K562 (cell line): ENCODE results near the gene TMSB10. TPM values are rescaled to one million over a fixed set of nuclear protein-coding genes. Genes with fewer than 3 reads are reported as not detected.

Experiments
- ARNT ChIP-seq, 2 experiments: fragments of 450-650 bp; IDR thresholded peaks; 2 replicates each; pipeline ENCODE4 v1.6.1; 2016; ENCODE audit warnings: mild to moderate bottlenecking in 1 of 2
- FUS ChIP-seq: fragments of 200-400 bp; formaldehyde crosslinking; optimal IDR thresholded peaks from 2 replicates; pipeline ENCODE3; 2017; ENCODE audit warnings: low read depth, low read length
- KAT7 ChIP-seq: sonication (generic); formaldehyde crosslinking; IDR thresholded peaks from 2 replicates; pipeline ENCODE4 v1.8.0; 2022; ENCODE audit warnings: missing genetic modification reagents, mild to moderate bottlenecking, borderline replicate concordance
- KHSRP ChIP-seq: fragments of 450-650 bp; IDR thresholded peaks from 2 replicates; pipeline ENCODE4 v1.6.1; 2017
- POLR2B ChIP-seq: fragments of 450-650 bp; IDR thresholded peaks from 2 replicates; pipeline ENCODE4 v1.6.1; 2018; ENCODE audit warnings: low read depth; ENCODE audit not compliant: partially characterized antibody
- PURB ChIP-seq: sonication (generic); formaldehyde crosslinking; IDR thresholded peaks from 2 replicates; pipeline ENCODE4 v1.9.0; 2021; ENCODE audit warnings: low read depth, mild to moderate bottlenecking, missing genetic modification reagents
- RBBP5 ChIP-seq: fragments of 200-600 bp; sonication (generic); IDR thresholded peaks from 2 replicates; pipeline ENCODE4 v1.6.1; 2012; ENCODE audit warnings: borderline replicate concordance, mild to moderate bottlenecking, low read length, control low read depth, inconsistent platforms; ENCODE audit not compliant: insufficient read depth, poor library complexity, severe bottlenecking
- ZKSCAN1 ChIP-seq: fragments of 150-350 bp; IDR thresholded peaks from 2 replicates; pipeline ENCODE4 v1.6.1; 2016; ENCODE audit warnings: low read depth, low read length
- ZNF224 ChIP-seq: sonication (generic); formaldehyde crosslinking; IDR thresholded peaks from 2 replicates; pipeline ENCODE4 v1.8.0; 2022; ENCODE audit warnings: mild to moderate bottlenecking, missing genetic modification reagents
- polyA plus RNA-seq, 8 experiments: library from polyadenylated mRNA; depleted of rRNA in 4 of 8; stranded (reverse) in 5 of 8; unstranded in 3 of 8; fragments of >200 nt; fragmentation: Nextera tagmentation in 2 of 8; fragmentation: Illumina TruSeq in 1 of 8; extraction: Ambion mirVana in 2 of 8; extraction: Trizol in 1 of 8; gene quantifications; 2 replicates each; pipeline versions ENCODE4 v1.2.1 to v1.2.3, GENCODE V29; 2011 to 2014; ENCODE audit warnings: inconsistent platforms in 1 of 8, missing spikeins in 1 of 8
- total RNA-seq, 7 experiments: library from RNA; depleted of rRNA in 6 of 7; stranded (reverse); fragments of >200 nt in 6 of 7; fragmentation: Illumina TruSeq in 2 of 7; extraction: Trizol in 2 of 7; gene quantifications; 2 replicates each; pipeline versions ENCODE4 v1.2.1 to v1.2.3, GENCODE V29; 2011 to 2021; ENCODE audit warnings: low replicate concordance in 1 of 7
- TF ChIP-seq, protein P1 (sequence below): sonication (generic); formaldehyde crosslinking; IDR thresholded peaks from 2 replicates; pipeline ENCODE4 v1.8.0; 2022; ENCODE audit warnings: mild to moderate bottlenecking, missing genetic modification reagents
- TF ChIP-seq, protein P2 (sequence below): sonication (generic); formaldehyde crosslinking; IDR thresholded peaks from 2 replicates; pipeline ENCODE4 v1.4.0; 2020; ENCODE audit warnings: mild to moderate bottlenecking, missing genetic modification reagents
- TF ChIP-seq, protein P3 (sequence below): sonication (generic); formaldehyde crosslinking; IDR thresholded peaks from 2 replicates; pipeline ENCODE4 v1.8.0; 2023; ENCODE audit warnings: missing genetic modification reagents, mild to moderate bottlenecking, borderline replicate concordance

Gene TMSB10
- total and polyA plus RNA-seq, 9 of the 15 experiments (the other 6 are each of a cell fraction or from before 2014, with no cell fraction given): 382 to 2,226 (median 959) TPM

GRCh38 chr2:84886791-84887190 is 18.7 kb upstream of the TMSB10 start (continued):
- no peak for TF ChIP-seq POLR2B
- TF ChIP-seq ZKSCAN1: no peak
- TF ChIP-seq, protein P1, sequence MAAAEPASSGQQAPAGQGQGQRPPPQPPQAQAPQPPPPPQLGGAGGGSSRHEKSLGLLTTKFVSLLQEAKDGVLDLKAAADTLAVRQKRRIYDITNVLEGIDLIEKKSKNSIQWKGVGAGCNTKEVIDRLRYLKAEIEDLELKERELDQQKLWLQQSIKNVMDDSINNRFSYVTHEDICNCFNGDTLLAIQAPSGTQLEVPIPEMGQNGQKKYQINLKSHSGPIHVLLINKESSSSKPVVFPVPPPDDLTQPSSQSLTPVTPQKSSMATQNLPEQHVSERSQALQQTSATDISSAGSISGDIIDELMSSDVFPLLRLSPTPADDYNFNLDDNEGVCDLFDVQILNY: no peak
- no peak for TF ChIP-seq ARNT (IDR thresholded peaks at IDR 0.05)
- TF ChIP-seq FUS: no peak
- no peak for TF ChIP-seq KAT7
- TF ChIP-seq PURB (CRISPR knock-in tag): no peak
- TF ChIP-seq, protein P2, sequence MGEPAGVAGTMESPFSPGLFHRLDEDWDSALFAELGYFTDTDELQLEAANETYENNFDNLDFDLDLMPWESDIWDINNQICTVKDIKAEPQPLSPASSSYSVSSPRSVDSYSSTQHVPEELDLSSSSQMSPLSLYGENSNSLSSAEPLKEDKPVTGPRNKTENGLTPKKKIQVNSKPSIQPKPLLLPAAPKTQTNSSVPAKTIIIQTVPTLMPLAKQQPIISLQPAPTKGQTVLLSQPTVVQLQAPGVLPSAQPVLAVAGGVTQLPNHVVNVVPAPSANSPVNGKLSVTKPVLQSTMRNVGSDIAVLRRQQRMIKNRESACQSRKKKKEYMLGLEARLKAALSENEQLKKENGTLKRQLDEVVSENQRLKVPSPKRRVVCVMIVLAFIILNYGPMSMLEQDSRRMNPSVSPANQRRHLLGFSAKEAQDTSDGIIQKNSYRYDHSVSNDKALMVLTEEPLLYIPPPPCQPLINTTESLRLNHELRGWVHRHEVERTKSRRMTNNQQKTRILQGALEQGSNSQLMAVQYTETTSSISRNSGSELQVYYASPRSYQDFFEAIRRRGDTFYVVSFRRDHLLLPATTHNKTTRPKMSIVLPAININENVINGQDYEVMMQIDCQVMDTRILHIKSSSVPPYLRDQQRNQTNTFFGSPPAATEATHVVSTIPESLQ (CRISPR knock-in tag): no peak
- TF ChIP-seq, protein P3, sequence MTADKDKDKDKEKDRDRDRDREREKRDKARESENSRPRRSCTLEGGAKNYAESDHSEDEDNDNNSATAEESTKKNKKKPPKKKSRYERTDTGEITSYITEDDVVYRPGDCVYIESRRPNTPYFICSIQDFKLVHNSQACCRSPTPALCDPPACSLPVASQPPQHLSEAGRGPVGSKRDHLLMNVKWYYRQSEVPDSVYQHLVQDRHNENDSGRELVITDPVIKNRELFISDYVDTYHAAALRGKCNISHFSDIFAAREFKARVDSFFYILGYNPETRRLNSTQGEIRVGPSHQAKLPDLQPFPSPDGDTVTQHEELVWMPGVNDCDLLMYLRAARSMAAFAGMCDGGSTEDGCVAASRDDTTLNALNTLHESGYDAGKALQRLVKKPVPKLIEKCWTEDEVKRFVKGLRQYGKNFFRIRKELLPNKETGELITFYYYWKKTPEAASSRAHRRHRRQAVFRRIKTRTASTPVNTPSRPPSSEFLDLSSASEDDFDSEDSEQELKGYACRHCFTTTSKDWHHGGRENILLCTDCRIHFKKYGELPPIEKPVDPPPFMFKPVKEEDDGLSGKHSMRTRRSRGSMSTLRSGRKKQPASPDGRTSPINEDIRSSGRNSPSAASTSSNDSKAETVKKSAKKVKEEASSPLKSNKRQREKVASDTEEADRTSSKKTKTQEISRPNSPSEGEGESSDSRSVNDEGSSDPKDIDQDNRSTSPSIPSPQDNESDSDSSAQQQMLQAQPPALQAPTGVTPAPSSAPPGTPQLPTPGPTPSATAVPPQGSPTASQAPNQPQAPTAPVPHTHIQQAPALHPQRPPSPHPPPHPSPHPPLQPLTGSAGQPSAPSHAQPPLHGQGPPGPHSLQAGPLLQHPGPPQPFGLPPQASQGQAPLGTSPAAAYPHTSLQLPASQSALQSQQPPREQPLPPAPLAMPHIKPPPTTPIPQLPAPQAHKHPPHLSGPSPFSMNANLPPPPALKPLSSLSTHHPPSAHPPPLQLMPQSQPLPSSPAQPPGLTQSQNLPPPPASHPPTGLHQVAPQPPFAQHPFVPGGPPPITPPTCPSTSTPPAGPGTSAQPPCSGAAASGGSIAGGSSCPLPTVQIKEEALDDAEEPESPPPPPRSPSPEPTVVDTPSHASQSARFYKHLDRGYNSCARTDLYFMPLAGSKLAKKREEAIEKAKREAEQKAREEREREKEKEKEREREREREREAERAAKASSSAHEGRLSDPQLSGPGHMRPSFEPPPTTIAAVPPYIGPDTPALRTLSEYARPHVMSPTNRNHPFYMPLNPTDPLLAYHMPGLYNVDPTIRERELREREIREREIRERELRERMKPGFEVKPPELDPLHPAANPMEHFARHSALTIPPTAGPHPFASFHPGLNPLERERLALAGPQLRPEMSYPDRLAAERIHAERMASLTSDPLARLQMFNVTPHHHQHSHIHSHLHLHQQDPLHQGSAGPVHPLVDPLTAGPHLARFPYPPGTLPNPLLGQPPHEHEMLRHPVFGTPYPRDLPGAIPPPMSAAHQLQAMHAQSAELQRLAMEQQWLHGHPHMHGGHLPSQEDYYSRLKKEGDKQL (CRISPR knock-in tag): no peak
- TF ChIP-seq ZNF224: no peak
- no peak for TF ChIP-seq RBBP5
- no peak for TF ChIP-seq KHSRP
